Measurements from ENCODE around the gene PCCA. TPM values are rescaled to one million over a fixed set of nuclear protein-coding genes. Genes with fewer than 3 reads are reported as not detected.

PCCA gene
- total and polyA plus RNA-seq, 2 of the 13 experiments (the other 11 are each of a cell fraction or from before 2014, with no cell fraction given) = 15.0 to 32.2 TPM

- H3K9ac ChIP-seq (ENCODE audit: insufficient read depth, low read depth, low read length) = no peak overlapping the region
- ChIA-PET POLR2A (no interaction called here), CTCF (ENCODE audit: low intra/inter-chr PET ratio, low total read pairs) (no interaction called here)
- in situ Hi-C loops (cut with HindIII; ENCODE audit: extremely low pct_ligation_motif_present, low pct_unique_long_range_greater_than_20kb) = no loop called here
- 97% methylated on average over 3 of the region's 3 CpGs for WGBS (ENCODE audit: low lambda C conversion rate)
- ATAC-seq = no peak
- TF ChIP-seq ARID4A (CRISPR knock-in tag; IDR thresholded peaks at IDR 0.05; ENCODE audit: borderline replicate concordance) (no peak), ZEB1 (IDR thresholded peaks at IDR 0.05; ENCODE audit: insufficient replicate concordance, low read depth) (no peak), HOXD1 (CRISPR knock-in tag; IDR thresholded peaks at IDR 0.05) (no peak), KMT2B (CRISPR knock-in tag; IDR thresholded peaks at IDR 0.05) (no peak), NFE2L1 (CRISPR knock-in tag; IDR thresholded peaks at IDR 0.05; ENCODE audit: borderline replicate concordance) (no peak), ZNF44 (CRISPR knock-in tag; IDR thresholded peaks at IDR 0.05) (no peak), ZBTB43 (CRISPR knock-in tag; conservative IDR thresholded peaks at IDR 0.05) (no peak), KAT7 (CRISPR knock-in tag; IDR thresholded peaks at IDR 0.05; ENCODE audit: borderline replicate concordance) (no peak), RORA (CRISPR knock-in tag; IDR thresholded peaks at IDR 0.05) (no peak), EHMT2 (IDR thresholded peaks at IDR 0.05; ENCODE audit: borderline replicate concordance, low read depth, low read length) (no peak), ZNF501 (CRISPR knock-in tag; IDR thresholded peaks at IDR 0.05) (no peak), ZNF784 (CRISPR knock-in tag; IDR thresholded peaks at IDR 0.05; ENCODE audit: borderline replicate concordance) (no peak), ZNF720 (CRISPR knock-in tag; IDR thresholded peaks at IDR 0.05) (no peak), SAFB2 (CRISPR knock-in tag; IDR thresholded peaks at IDR 0.05; ENCODE audit: borderline replicate concordance, low read depth) (no peak), ZNF782 (CRISPR knock-in tag; IDR thresholded peaks at IDR 0.05; ENCODE audit: borderline replicate concordance) (no peak)
- peaks cover 1 to 7% of the 10 kb centered on the region in 2 experiments; a peak in 1 of 5 replicates for H3K36me3 ChIP-seq (replicated peaks in 1 of 2; ENCODE audit: control insufficient read depth in 1 of 2, insufficient read depth in 2 of 2, low read length in 2 of 2)
- no peaks in the 10 kb centered on the region for H3K79me2 ChIP-seq (ENCODE audit: insufficient read depth, low read length)
- H4K20me1 ChIP-seq (ENCODE audit: insufficient read depth, low read length) = no peaks in the 10 kb centered on the region
- intact Hi-C loops (cut with micrococcal nuclease; ENCODE audit: unreplicated experiment) = no loop called here
- peaks cover 2% of the 10 kb centered on the region; the same call in 1 of the 2 replicates for H3K4me1 ChIP-seq (ENCODE audit: insufficient read depth, low read length)
- no peak overlapping the region for H3K4me2 ChIP-seq (ENCODE audit: low read depth, low read length)
- H2AFZ ChIP-seq (ENCODE audit: low read length) = no peak overlapping the region
- no peak overlapping the region for H3K4me3 ChIP-seq (replicated peaks in 1 of 3; ENCODE audit: insufficient read depth in 1 of 3, low read depth in 2 of 3, low read length in 3 of 3)
- H3K27ac ChIP-seq (ENCODE audit: extremely low read length, insufficient read depth, low read length) = no peak overlapping the region
- DNase-seq (ENCODE audit: low spot score) = no peak
- no peaks in the 10 kb centered on the region; a peak in 1 of 5 replicates for H3K27me3 ChIP-seq (ENCODE audit: control insufficient read depth in 1 of 2, insufficient read depth in 2 of 2, low read length in 2 of 2)
- no TSS peak for BruUV-seq (replicated peaks)
- no peaks in the 10 kb centered on the region for H3K9me3 ChIP-seq (ENCODE audit: low read length)
- FAIRE-seq = no peak
Measured at GRCh38 chr13:100428986-100429385, 340.1 kb downstream of the PCCA start.
